IMR-90 (cell line): ENCODE results near the gene CEACAM21. TPM values are rescaled to one million over a fixed set of nuclear protein-coding genes. Genes with fewer than 3 reads are reported as not detected.
A peak's percentile ranks its signal among the peaks of the same experiment; 100 is the strongest.

Experiments used
- ATAC-seq: fragments of 200-7000 bp; cut with Tn5 transposase; 2 replicates; pipeline ENCODE4 v1.9.1; 2020; ENCODE audit warnings: low read depth, mild to moderate bottlenecking, moderate library complexity
- BruUV-seq: library from RNA; stranded (reverse); fragments of 400-500 nt; replicated peaks from 2 replicates; lab custom pipeline; 2021; lab: Mats Ljungman, UMichigan
- CTCF ChIA-PET: fragments of 300-600 bp; formaldehyde crosslinking; extraction: SDS; loops from one replicate; lab custom pipeline; 2021; ENCODE audit warnings: antibody characterized with exemption; lab: Yijun Ruan, JAX
- POLR2A ChIA-PET: fragments of 300-600 bp; sonication (Branson Sonifier 250); formaldehyde crosslinking; loops from one replicate; lab custom pipeline; 2022; ENCODE audit warnings: antibody characterized with exemption; ENCODE audit not compliant: unreplicated experiment; lab: Charles Lee
- DNase-seq: peaks from one replicate; pipeline ENCODE4 v3.0.0; 2013
- H2AFZ ChIP-seq: replicated peaks from 2 replicates; pipeline ENCODE3; 2013; ENCODE audit warnings: low read length, mild to moderate bottlenecking; ENCODE audit not compliant: poor library complexity
- H2AK5ac ChIP-seq: 2 replicates; pipeline ENCODE4 v1.6.1; 2013; ENCODE audit warnings: low read depth, low read length, inconsistent platforms
- H2AK9ac ChIP-seq: replicated peaks from 2 replicates; pipeline ENCODE3; 2013; ENCODE audit warnings: mild to moderate bottlenecking, low read depth, low read length, moderate library complexity; ENCODE audit not compliant: poor library complexity
- H2BK120ac ChIP-seq: 2 replicates; pipeline ENCODE4 v1.6.1; 2013; ENCODE audit warnings: low read depth, low read length, inconsistent platforms
- H2BK15ac ChIP-seq: 3 replicates; pipeline ENCODE4 v1.6.1; 2013; ENCODE audit warnings: low read depth, low read length, inconsistent platforms
- H2BK20ac ChIP-seq: 2 replicates; pipeline ENCODE4 v1.6.1; 2013; ENCODE audit warnings: low read depth, mild to moderate bottlenecking, inconsistent platforms, low read length, moderate library complexity
- H2BK5ac ChIP-seq: 2 replicates; pipeline ENCODE4 v1.6.1; 2013; ENCODE audit warnings: mild to moderate bottlenecking, low read depth, low read length, inconsistent platforms; ENCODE audit not compliant: poor library complexity, severe bottlenecking
- H3K14ac ChIP-seq: replicated peaks from 2 replicates; pipeline ENCODE4 v1.6.1; 2013; ENCODE audit warnings: low read depth, low read length, inconsistent platforms
- H3K18ac ChIP-seq: 2 replicates; pipeline ENCODE4 v1.6.1; 2013; ENCODE audit warnings: low read depth, low read length, control low read depth
- H3K23ac ChIP-seq: 2 replicates; pipeline ENCODE4 v1.6.1; 2013; ENCODE audit warnings: low read depth, low read length, inconsistent platforms
- H3K27ac ChIP-seq: 2 replicates; pipeline ENCODE4 v1.5.1; 2013; ENCODE audit warnings: mild to moderate bottlenecking, control low read depth, low read length; ENCODE audit not compliant: insufficient read depth
- H3K27me3 ChIP-seq: 2 replicates; pipeline ENCODE4 v1.6.1; 2013; ENCODE audit warnings: low read length; ENCODE audit not compliant: control insufficient read depth, insufficient read depth
- H3K36me3 ChIP-seq: 2 replicates; pipeline ENCODE4 v1.6.1; 2013; ENCODE audit warnings: low read length, mixed read lengths; ENCODE audit not compliant: control insufficient read depth, insufficient read depth
- H3K4ac ChIP-seq: 2 replicates; pipeline ENCODE4 v1.6.1; 2013; ENCODE audit warnings: low read depth, low read length, inconsistent platforms
- H3K4me1 ChIP-seq: 2 replicates; pipeline ENCODE4 v1.6.1; 2013; ENCODE audit warnings: low read length, mixed read lengths; ENCODE audit not compliant: control insufficient read depth, insufficient read depth
- H3K4me2 ChIP-seq: 2 replicates; pipeline ENCODE4 v1.6.1; 2013; ENCODE audit warnings: low read depth, mild to moderate bottlenecking, control low read depth, low read length, moderate library complexity
- H3K4me3 ChIP-seq: 2 replicates; pipeline ENCODE4 v1.5.1; 2013; ENCODE audit warnings: low read depth, mild to moderate bottlenecking, control low read depth, low read length, moderate library complexity; ENCODE audit not compliant: insufficient read depth
- H3K56ac ChIP-seq: 2 replicates; pipeline ENCODE4 v1.6.1; 2013; ENCODE audit warnings: low read length, inconsistent platforms; ENCODE audit not compliant: insufficient read depth; ENCODE audit errors: extremely low read depth
- H3K79me1 ChIP-seq, 2 experiments: 2 replicates each; pipeline ENCODE4 v1.6.1; 2013; ENCODE audit warnings: low read length in 2 of 2, inconsistent platforms in 1 of 2, low read depth in 1 of 2
- H3K9ac ChIP-seq: 2 replicates; pipeline ENCODE4 v1.6.1; 2013; ENCODE audit warnings: low read depth, low read length, control low read depth
- H3K9me1 ChIP-seq: 2 replicates; pipeline ENCODE4 v1.6.1; 2013; ENCODE audit warnings: low read length, inconsistent platforms; ENCODE audit not compliant: insufficient read depth
- H3K9me3 ChIP-seq: 2 replicates; pipeline ENCODE4 v1.6.1; 2013; ENCODE audit warnings: low read length; ENCODE audit not compliant: control insufficient read depth, insufficient read depth
- H4K20me1 ChIP-seq: 2 replicates; pipeline ENCODE4 v1.6.1; 2013; ENCODE audit warnings: low read length, inconsistent platforms; ENCODE audit not compliant: insufficient read depth
- H4K5ac ChIP-seq: 2 replicates; pipeline ENCODE4 v1.6.1; 2013; ENCODE audit warnings: mild to moderate bottlenecking, low read depth, low read length, control low read depth
- H4K8ac ChIP-seq, 2 experiments: 2 replicates each; pipeline ENCODE4 v1.6.1; 2013; ENCODE audit warnings: low read depth in 2 of 2, low read length in 2 of 2, control low read depth in 1 of 2, inconsistent platforms in 1 of 2
- H4K91ac ChIP-seq: 2 replicates; pipeline ENCODE4 v1.6.1; 2013; ENCODE audit warnings: low read depth, low read length, inconsistent platforms; ENCODE audit not compliant: insufficient read depth
- MAFK ChIP-seq: IDR thresholded peaks from 2 replicates; pipeline ENCODE4 v1.6.1; 2012; ENCODE audit warnings: low read depth, low read length, improper control_type of control experiment
- MXI1 ChIP-seq: IDR thresholded peaks from 2 replicates; pipeline ENCODE4 v1.6.1; 2012; ENCODE audit warnings: low read depth, mild to moderate bottlenecking, low read length, moderate library complexity, borderline replicate concordance
- POLR2A ChIP-seq: IDR thresholded peaks from 2 replicates; pipeline ENCODE4 v1.6.1; 2012; ENCODE audit warnings: mild to moderate bottlenecking, low read depth, low read length
- SMC3 ChIP-seq: fragments of 150-350 bp; IDR thresholded peaks from 2 replicates; pipeline ENCODE4 v1.6.1; 2016; ENCODE audit warnings: low read depth, mild to moderate bottlenecking, antibody characterized with exemption, low read length, moderate library complexity
- WGBS, 2 experiments: methylation state at CpG; one replicate each; pipeline versions ENCODE4 v1.1.5 to v1.1.7; 2013; ENCODE audit warnings: missing lambda C conversion rate in 2 of 2; ENCODE audit not compliant: insufficient read length in 1 of 2; ENCODE audit errors: extremely low coverage in 2 of 2; 5-methylcytosine and 5-hydroxymethylcytosine counted together
- dilution Hi-C: fragments of 300-500 bp; cut with HindIII; formaldehyde crosslinking; loops from one replicate; pipeline ENCODE4 v1.14.3; 2018; ENCODE audit warnings: low sequenced_read_pairs; ENCODE audit not compliant: unreplicated experiment
- in situ Hi-C: fragments of 300-500 bp; cut with MboI; formaldehyde crosslinking; loops from 3 replicates; pipeline ENCODE4 v1.14.3; 2019; ENCODE audit warnings: low sequenced_read_pairs, inconsistent platforms, mixed read lengths
- intact Hi-C: fragments of 100-400 bp; cut with micrococcal nuclease; formaldehyde crosslinking; loops from 2 replicates; pipeline ENCODE4 v1.10.0; 2022
- polyA plus RNA-seq, 3 experiments: library from polyadenylated mRNA; depleted of rRNA; stranded (reverse); fragments of >200 nt; gene quantifications; 2 replicates each; pipeline ENCODE4 v1.2.3, GENCODE V29; 2012; ENCODE audit warnings: low replicate concordance in 1 of 3
- total RNA-seq: library from RNA; depleted of rRNA; stranded (reverse); fragments of >200 nt; gene quantifications from 2 replicates; pipeline ENCODE4 v1.2.3, GENCODE V29; 2012
- TF ChIP-seq, protein P1 (sequence below): fragments of 150-350 bp; IDR thresholded peaks from 2 replicates; pipeline ENCODE4 v1.6.1; 2016; ENCODE audit warnings: low read depth, mild to moderate bottlenecking, low read length, moderate library complexity, borderline replicate concordance

Gene CEACAM21
- total and polyA plus RNA-seq, 2 of the 4 experiments (the other 2 are of a cell fraction) = not detected

DNA sequence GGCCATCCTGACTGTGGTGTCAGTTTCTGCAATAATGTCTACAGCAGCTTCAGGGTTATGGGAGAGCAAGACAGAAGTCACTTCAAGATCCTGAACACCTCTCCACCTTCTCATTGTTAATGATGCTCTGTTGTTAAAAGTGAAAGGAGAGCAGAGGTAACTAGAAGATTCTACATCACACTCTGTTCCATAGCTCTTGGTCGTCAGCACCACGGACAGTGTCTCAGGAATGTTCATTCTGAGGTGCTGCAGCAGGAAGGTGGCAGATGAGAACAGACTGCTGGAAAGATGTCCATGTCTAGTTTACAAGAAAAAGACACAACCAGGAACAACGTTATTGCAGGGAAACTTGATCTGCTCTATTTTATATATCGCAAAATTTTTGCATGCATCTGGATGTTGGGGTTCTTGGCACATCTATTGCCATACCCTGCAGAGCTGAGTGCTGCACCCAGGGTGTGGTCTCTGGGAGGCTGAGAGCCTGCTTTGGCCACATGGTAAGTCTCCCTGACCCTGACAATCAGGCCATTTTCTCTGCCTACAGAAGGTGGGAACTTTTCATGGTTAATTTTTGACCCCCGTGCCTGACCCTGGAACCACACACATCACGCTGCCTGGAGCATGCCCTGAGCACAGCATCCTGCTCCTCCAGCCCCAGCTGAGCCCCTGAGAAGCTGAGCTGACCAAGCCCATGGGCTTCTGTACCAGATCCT lies 12.7 kb downstream of the CEACAM21 start:
- no peak overlapping the region for H2BK120ac ChIP-seq
- no peaks in the 10 kb centered on the region for H3K4me1 ChIP-seq
- H2BK20ac ChIP-seq = no peak overlapping the region
- H3K27me3 ChIP-seq = no peaks in the 10 kb centered on the region
- ChIA-PET POLR2A (no interaction called here), CTCF (no interaction called here)
- in situ Hi-C loops = no loop called here
- DNase-seq = peak; percentile 29
- H3K23ac ChIP-seq = no peak overlapping the region
- H3K4me3 ChIP-seq = no peak overlapping the region
- H3K9me1 ChIP-seq = no peaks in the 10 kb centered on the region
- H3K27ac ChIP-seq = no peak overlapping the region
- no peak overlapping the region for H3K4ac ChIP-seq
- H3K79me1 ChIP-seq = no peaks in the 10 kb centered on the region
- H3K9ac ChIP-seq = no peak overlapping the region
- no peak overlapping the region for H4K91ac ChIP-seq
- H2BK5ac ChIP-seq = no peak overlapping the region
- dilution Hi-C loops = no loop called here
- no peak overlapping the region for H3K4me2 ChIP-seq
- no peak overlapping the region for H4K8ac ChIP-seq
- intact Hi-C loops = no loop called here
- ATAC-seq = peak; percentile 76
- no peak overlapping the region for H2BK15ac ChIP-seq
- H3K36me3 ChIP-seq = no peaks in the 10 kb centered on the region
- H4K20me1 ChIP-seq = no peaks in the 10 kb centered on the region; the same call in 1 of the 2 replicates
- BruUV-seq = no TSS peak
- H2AK9ac ChIP-seq = no peak overlapping the region
- no peak overlapping the region for H2AK5ac ChIP-seq
- H2AFZ ChIP-seq = no peak overlapping the region
- H3K56ac ChIP-seq = no peak overlapping the region
- no peak overlapping the region for H3K18ac ChIP-seq
- 36% methylated on average over 2 of the region's 6 CpGs; no CpG with 5 or more reads in 1 of the 2 experiments for WGBS, 2 experiments
- no peak overlapping the region for H4K5ac ChIP-seq
- TF ChIP-seq, protein P1, sequence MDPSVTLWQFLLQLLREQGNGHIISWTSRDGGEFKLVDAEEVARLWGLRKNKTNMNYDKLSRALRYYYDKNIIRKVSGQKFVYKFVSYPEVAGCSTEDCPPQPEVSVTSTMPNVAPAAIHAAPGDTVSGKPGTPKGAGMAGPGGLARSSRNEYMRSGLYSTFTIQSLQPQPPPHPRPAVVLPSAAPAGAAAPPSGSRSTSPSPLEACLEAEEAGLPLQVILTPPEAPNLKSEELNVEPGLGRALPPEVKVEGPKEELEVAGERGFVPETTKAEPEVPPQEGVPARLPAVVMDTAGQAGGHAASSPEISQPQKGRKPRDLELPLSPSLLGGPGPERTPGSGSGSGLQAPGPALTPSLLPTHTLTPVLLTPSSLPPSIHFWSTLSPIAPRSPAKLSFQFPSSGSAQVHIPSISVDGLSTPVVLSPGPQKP = no peak
- TF ChIP-seq SMC3 (no peak), MXI1 (no peak), MAFK (no peak), POLR2A (no peak)
- no peak overlapping the region for H3K14ac ChIP-seq
- no peaks in the 10 kb centered on the region for H3K9me3 ChIP-seq
